Measurements from ENCODE around the gene GPR42.
"Not testable (repeated sequence)": the region's sequence is repeated elsewhere in the genome, so short reads cannot be mapped to it uniquely, and the experiment has no call there.

Gene GPR42

DNA sequence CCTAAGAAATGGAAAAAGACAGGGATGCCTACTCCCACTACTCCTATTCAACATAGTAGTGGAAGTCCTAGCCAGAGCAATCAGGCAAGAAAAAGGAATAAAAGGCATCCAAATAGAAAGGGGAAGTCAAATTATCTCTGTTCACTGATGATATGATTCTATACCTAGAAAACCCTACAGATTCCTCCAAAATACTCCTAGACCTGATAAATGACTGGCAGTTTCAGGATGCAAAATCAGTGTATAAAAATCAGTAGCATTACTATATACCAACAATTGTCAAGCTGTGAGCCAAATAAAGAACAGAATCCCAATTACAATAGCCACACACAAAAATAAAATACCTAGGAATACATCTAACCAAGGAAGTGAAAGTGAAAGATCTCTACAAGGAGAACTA lies 1.3 kb upstream of the GPR42 start:
- H3K9me3 Mint-ChIP-seq = no peaks in the 10 kb centered on the region
- ATAC-seq = no peak
- H3K36me3 Mint-ChIP-seq = no peaks in the 10 kb centered on the region
- peaks cover 10% of the 10 kb centered on the region for H3K4me1 Mint-ChIP-seq
- no peak overlapping the region for H3K27ac Mint-ChIP-seq
- no peak for DNase-seq (ENCODE audit: low spot score in 2 of 2)
- no peak overlapping the region for H3K4me3 Mint-ChIP-seq

DNA sequence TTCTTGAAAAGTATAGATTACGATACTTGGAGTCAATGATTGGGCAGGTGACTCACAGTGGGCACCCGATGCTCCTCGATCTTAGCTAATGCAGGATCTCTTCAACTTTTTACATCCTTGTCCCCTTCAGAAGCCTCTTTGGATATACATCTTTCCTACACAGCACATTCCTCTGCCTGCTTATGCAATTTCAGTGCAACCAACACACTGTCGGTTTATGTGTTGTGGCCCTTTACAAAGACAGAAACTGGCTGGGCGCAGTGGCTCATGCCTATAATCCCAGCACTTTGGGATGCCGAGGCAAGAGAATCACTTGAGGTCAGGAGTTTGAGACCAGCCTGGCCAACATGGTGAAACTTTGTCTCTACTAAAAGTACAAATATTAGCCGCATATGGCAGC lies 2.6 kb downstream of the GPR42 start:
- no peak for DNase-seq (ENCODE audit: low spot score in 2 of 2)
- peaks cover 3% of the 10 kb centered on the region for H3K9me3 Mint-ChIP-seq
- no peak for ATAC-seq
- peaks cover 4% of the 10 kb centered on the region for H3K36me3 Mint-ChIP-seq
- H3K4me3 Mint-ChIP-seq = no peak overlapping the region
- H3K27ac Mint-ChIP-seq = peak overlapping the region; percentile 44
- peaks cover 32% of the 10 kb centered on the region for H3K4me1 Mint-ChIP-seq

DNA sequence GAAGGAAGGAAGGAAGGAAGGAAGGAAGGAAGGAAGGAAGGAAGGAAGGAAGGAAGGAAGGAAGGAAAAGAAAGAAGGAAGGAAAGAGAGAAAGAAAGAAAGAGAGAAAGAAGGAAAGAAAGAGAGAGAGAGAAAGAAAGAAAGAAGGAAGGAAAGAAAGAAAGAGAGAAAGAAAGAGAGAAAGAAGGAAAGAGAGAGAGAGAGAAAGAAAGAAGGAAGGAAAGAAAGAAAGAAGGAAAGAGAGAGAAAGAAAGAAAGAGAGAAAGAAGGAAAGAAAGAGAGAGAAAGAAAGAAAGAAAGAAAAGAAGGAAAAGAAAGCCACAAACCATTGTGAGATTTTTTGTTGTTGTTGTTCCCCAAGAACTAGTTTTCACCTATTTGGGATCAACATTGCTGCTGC lies 3.2 kb downstream of the GPR42 start:
- not testable (repeated sequence) for H3K36me3 Mint-ChIP-seq; ATAC-seq; DNase-seq (ENCODE audit: low spot score in 2 of 2); H3K9me3 Mint-ChIP-seq; H3K4me3 Mint-ChIP-seq
- H3K27ac Mint-ChIP-seq = peak overlapping the region; percentile 44
- peaks cover 32% of the 10 kb centered on the region for H3K4me1 Mint-ChIP-seq

DNA sequence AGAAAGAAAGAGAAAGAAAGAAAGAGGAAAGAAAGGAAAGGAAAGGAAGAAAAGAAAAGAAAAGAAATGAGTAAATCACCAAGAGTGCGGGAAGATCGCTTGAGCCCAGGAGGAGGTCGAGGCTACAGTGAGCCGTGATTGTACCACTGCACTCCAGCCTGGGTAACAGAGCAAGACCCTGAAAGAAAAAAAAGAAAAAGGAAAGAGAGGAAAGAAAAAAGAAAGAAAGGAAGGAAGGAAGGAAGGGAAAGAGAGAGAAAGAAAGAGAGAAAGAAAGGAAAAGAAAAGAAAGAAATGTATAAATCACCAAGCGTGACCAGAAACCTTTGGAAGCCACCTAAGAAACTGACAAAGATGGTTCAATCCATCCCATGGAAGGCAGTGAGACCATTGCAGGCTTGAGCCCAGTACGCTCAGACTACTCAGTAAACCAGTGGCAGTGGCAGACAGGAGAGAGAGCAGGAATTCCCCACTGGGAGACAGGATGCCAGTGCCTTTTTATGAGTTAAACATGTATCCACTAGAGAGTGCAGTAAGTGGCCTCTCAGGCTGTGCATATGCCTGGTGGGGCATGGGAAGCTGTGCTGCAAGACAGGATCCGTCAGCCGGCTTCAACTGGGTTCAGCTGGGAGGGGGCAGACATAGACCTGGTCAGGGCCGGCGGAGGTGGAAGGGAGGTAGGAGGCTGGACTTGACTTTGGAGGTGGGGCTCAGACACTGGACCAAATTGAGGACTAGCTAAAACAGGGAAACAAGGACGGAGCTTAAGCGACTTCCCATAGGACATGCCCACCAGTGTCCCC lies 4.8 kb downstream of the GPR42 start:
- Mint-ChIP-seq H3K4me3 (peak overlapping the region; percentile 24), H3K9me3 (peaks cover 3% of the 10 kb centered on the region), H3K36me3 (peaks cover 4% of the 10 kb centered on the region), H3K4me1 (peaks cover 32% of the 10 kb centered on the region), H3K27ac (peak overlapping the region; percentile 78)
- DNase-seq (ENCODE audit: low spot score in 2 of 2) (no peak), ATAC-seq (no peak)

DNA sequence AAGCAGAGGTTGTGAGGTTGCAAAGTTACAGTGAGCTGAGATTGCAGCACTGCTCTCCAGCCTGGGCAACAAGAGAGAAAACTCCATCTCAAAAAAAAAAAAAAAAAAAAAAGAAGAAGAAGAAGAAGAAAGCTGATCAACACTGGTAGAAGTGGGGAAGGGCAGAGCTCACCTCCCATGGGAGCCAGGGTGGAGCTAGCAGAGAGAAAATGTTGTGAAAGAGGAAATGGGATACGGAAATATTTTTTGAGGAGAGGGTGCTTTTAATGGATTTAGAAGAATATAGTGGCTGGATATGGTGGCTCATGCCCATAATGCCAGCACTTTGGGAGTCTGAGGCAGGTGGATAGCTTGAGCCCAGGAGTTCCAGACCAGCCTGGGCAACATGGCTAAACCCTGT lies 6.8 kb downstream of the GPR42 start:
- DNase-seq (ENCODE audit: low spot score in 2 of 2) = no peak
- no peak for ATAC-seq
- H3K9me3 Mint-ChIP-seq = peaks cover 3% of the 10 kb centered on the region
- H3K4me3 Mint-ChIP-seq = no peak overlapping the region
- H3K36me3 Mint-ChIP-seq = peaks cover 4% of the 10 kb centered on the region
- peaks cover 38% of the 10 kb centered on the region for H3K4me1 Mint-ChIP-seq
- no peak overlapping the region for H3K27ac Mint-ChIP-seq

DNA sequence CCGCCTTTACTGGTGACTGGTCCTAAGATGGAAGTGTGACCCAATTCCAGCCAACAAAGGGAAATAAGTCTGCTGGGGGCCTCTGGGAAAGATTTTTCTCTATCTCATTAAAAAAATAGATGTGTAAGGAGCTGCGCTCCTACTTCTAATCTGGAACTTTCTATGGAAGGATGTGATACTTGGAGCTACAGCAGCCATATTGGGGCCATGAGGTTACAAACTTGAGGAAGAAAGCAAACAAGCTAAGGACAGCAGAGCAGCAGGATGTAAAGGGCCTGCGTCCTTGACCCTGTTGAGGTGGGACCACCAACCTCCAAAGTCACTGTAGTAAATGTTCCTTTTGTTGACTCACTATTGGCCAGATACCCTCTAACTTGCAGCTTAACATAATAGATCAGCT lies 7.5 kb downstream of the GPR42 start:
- DNase-seq (ENCODE audit: low spot score in 2 of 2) (no peak), ATAC-seq (no peak)
- Mint-ChIP-seq H3K9me3 (peaks cover 3% of the 10 kb centered on the region), H3K27ac (no peak overlapping the region), H3K36me3 (peaks cover 4% of the 10 kb centered on the region), H3K4me1 (peaks cover 38% of the 10 kb centered on the region), H3K4me3 (no peak overlapping the region)

DNA sequence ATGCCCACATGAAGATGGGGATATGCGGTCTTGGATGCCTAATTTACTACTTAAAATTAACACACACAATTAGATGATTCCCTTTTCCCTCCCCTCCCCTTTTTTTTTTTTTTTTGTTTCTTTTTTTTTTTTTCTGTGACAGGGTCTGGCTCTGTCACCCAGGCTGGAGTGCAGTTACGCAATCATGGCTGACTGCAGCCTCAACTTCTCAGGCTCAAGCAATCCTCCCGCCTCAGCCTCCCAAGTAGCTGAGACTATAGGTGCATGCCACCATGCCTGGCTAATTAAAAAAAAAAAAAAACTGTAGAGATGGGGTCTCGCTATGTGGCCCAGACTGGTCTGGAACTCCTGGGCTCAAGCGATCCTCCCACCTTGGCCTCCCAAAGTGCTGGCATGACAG lies 8.7 kb downstream of the GPR42 start:
- H3K36me3 Mint-ChIP-seq; H3K9me3 Mint-ChIP-seq; H3K4me3 Mint-ChIP-seq; DNase-seq (ENCODE audit: low spot score in 2 of 2); H3K27ac Mint-ChIP-seq; ATAC-seq: not testable (repeated sequence)
- H3K4me1 Mint-ChIP-seq = peaks cover 27% of the 10 kb centered on the region

DNA sequence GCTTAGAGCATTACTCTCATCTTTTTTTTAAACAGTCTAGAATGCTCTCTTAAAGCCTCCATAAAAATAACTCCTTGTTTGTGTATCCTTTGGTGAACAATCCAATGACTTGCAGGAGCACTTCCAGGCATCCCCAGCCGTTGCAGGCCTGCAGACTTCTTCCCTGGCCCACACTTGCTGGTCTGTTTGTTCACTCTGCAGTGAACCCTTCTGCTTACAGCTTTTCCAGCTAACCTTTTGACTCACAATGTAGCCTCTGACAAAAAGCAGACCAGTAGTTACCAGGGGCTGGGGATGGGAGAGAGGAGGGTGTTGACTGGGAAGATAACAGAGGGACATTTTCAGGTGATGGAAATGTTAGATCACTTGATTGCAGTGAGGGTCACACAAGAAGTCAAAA lies 9.1 kb downstream of the GPR42 start:
- Mint-ChIP-seq H3K4me3 (no peak overlapping the region), H3K9me3 (peaks cover 3% of the 10 kb centered on the region), H3K27ac (no peak overlapping the region), H3K4me1 (peaks cover 23% of the 10 kb centered on the region), H3K36me3 (peaks cover 4% of the 10 kb centered on the region)
- no peak for ATAC-seq
- DNase-seq (ENCODE audit: low spot score in 2 of 2) = no peak

DNA sequence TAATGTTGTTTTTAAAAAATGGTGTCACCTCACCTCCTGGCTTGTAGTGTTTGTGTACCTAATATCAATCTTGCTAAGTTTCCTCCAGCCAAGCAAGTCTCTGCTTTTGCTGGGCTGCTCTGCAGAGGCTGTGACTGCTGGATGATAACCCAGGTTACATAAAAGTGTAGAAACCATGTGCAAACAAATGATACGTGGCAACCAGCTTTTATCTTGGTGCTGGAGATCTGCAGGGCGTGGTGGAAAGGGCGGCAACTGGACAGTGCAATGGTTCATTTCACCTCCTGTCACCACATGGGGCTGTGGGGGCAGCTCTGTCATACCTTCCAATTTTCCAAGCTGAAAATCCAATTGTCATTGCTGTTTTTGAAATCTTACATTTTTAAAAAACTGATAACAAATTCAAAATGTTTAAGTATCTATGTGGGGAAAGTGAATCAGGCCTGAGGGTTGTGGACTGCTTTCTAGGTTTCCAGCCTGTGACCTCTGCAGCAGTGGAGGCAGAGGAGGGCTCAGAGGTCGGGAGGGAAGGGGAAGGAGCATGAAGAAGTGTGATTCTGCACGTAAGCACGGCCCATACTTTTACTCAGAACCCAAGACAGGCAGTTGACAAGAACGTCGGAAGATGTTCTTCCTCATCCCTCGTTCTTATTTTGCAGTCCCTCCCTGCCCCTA lies 9.7 kb downstream of the GPR42 start:
- Mint-ChIP-seq H3K36me3 (peaks cover 4% of the 10 kb centered on the region), H3K4me1 (peaks cover 17% of the 10 kb centered on the region), H3K27ac (no peak overlapping the region), H3K9me3 (peaks cover 3% of the 10 kb centered on the region), H3K4me3 (no peak overlapping the region)
- no peak for DNase-seq (ENCODE audit: low spot score in 2 of 2)
- ATAC-seq = no peak

DNA sequence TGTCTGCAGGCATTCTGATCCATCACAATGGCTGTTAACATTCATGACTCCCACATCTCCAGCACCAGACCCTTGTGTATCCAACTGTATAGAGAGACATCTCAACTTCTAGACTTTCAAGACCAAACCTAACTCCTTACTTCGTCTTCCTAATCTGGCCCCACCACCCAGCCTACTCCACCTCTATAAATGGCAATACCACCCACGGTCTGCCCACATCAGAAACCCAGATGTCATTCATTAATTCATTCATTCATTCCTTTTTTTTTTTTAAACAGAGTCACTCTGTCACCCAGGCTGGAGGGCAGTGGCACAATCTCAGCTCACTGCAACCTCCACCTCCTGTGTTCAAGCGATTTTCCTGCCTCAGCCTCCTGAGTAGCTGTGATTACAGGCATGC lies 10.4 kb downstream of the GPR42 start:
- peaks cover 3% of the 10 kb centered on the region for H3K9me3 Mint-ChIP-seq
- no peak for ATAC-seq

DNA sequence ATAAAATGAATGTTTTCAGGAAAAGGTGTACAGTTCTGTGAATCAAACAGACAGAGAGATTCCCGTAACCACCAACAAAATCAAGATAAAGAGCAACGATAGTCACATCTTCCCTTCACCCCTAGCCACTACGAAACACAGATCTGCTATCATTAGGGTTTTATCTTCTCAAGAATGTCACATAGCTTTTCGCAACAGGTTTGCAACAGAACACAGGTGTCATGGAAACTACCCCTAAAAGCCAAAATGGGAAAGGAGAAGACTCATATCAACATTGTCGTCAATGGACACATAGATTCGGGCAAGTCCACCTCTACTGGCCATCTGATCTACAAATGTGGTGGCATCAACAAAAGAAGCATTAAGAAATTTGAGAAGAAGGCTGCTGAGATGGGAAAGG lies 11.1 kb downstream of the GPR42 start:
- Mint-ChIP-seq H3K4me1 (peaks cover 10% of the 10 kb centered on the region), H3K4me3 (no peak overlapping the region), H3K27ac (no peak overlapping the region), H3K9me3 (peaks cover 6% of the 10 kb centered on the region), H3K36me3 (no peaks in the 10 kb centered on the region)
- DNase-seq (ENCODE audit: low spot score in 2 of 2) (no peak), ATAC-seq (no peak)

More for the DNA sequence above, 10.4 kb downstream of the GPR42 start:
- no peak overlapping the region for H3K4me3 Mint-ChIP-seq
- DNase-seq (ENCODE audit: low spot score in 2 of 2) = no peak
- no peak overlapping the region for H3K27ac Mint-ChIP-seq
- no peaks in the 10 kb centered on the region for H3K36me3 Mint-ChIP-seq
- peaks cover 11% of the 10 kb centered on the region for H3K4me1 Mint-ChIP-seq

DNA sequence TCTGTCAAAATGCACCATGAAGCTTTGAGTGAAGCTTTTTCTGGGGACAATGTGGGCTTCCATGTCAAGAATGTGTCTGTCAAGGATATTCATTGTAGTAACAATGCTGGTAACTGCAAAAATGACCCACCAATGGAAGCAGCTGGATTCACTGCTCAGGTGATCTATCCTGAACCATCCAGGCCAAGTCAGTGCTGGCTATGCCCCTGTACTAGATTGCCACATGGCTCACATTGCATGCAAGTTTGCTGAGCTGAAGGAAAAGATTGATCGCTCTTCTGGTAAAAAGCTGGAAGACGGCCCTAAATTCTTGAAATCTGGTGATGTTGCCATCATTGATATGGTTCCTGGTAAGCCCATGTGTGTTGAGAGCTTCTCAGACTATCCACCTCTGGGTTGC lies 12.7 kb downstream of the GPR42 start:
- Mint-ChIP-seq H3K4me1 (peaks cover 5% of the 10 kb centered on the region), H3K4me3 (no peak overlapping the region), H3K9me3 (peaks cover 4% of the 10 kb centered on the region), H3K27ac (no peak overlapping the region), H3K36me3 (no peaks in the 10 kb centered on the region)
- ATAC-seq = no peak
- DNase-seq (ENCODE audit: low spot score in 2 of 2) = no peak

DNA sequence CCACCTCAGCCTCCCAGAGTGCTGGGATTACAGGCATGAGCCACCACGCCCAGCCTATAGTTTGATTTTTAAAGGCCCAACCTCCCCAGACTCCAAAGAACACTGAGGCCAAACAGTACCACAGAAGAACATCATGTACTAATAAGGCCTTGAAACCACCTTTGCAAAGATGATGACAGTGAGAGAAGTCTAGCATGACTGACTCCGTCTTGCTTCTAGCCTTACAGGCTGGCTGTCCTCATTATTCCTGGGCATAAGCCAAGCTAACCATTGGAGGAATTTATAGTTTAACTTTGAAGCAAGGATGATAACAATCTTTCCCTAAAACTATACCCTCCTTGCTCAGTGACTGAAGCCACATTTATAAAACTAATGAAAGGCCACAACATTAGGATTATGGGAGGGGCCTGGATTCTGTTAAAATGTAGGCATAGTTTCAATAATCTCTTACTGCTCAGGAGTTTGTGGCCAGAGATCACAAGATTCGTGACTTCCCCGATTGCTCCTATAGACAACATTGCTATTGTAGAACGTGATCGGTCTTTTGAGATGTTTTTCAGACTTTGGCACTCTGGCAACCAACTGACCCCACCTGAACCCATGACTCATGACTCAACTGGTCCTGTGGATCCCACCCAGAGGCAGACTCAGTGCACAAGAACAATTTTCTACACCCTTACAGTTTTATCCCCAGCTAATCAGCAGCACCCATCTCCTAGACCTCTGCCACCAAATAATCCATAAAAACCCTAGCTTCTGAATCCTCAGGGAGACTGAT lies 17.6 kb downstream of the GPR42 start:
- Mint-ChIP-seq H3K4me1 (no peaks in the 10 kb centered on the region), H3K27ac (no peak overlapping the region), H3K36me3 (no peaks in the 10 kb centered on the region), H3K9me3 (peaks cover 4% of the 10 kb centered on the region), H3K4me3 (no peak overlapping the region)
- DNase-seq (ENCODE audit: low spot score in 2 of 2) = peak in 1 of 2 donors; percentile 15
- no peak for ATAC-seq

DNA sequence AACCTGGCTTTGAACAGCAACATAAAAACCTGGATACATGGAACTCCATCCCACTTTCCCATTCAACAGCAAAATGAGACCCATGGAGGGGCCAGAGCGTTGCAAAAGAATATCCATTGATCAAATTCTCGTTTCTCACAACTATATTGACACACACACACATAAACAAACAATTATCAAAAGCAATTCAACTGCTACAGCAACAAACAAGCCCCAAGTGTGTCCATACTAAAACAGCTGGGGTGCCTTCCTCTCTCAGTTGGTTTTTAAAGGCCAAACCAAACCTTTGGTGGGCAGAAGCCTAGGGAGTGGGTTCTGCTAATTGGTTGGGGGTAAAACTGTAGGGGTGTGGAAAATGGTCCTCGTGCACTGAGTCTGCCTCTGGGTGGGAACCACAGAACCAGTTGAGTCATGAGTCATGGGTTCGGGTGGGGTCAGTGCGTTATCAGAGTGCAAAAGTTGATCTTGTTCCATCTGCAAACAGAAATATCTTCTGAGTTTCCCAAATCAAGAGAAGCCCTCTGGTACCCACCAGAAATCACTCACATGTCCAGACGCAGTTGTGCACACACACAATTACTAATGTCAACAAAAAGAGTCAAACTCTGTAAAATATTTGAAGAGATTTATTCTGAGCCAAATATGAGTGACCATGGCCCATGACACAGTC lies 18.5 kb downstream of the GPR42 start:
- Mint-ChIP-seq H3K27ac (no peak overlapping the region), H3K9me3 (peaks cover 4% of the 10 kb centered on the region), H3K4me3 (no peak overlapping the region), H3K4me1 (no peaks in the 10 kb centered on the region), H3K36me3 (no peaks in the 10 kb centered on the region)
- ATAC-seq (no peak), DNase-seq (ENCODE audit: low spot score in 2 of 2) (peak in 1 of 2 donors; percentile 20)
